MCF 10A (cell line): ENCODE measurements around the gene GNL3. TPM values are rescaled to one million over a fixed set of nuclear protein-coding genes. Genes with fewer than 3 reads are reported as not detected.

Source experiments
- BruUV-seq: library from RNA; stranded (reverse); fragments of 400-500 nt; replicated peaks from 2 replicates; lab custom pipeline; 2021; lab: Mats Ljungman, UMichigan
- CTCF ChIA-PET: fragments of 300-600 bp; sonication (Branson Sonifier 250); formaldehyde crosslinking; extraction: SDS; loops from one replicate; lab custom pipeline; 2021; ENCODE audit warnings: antibody characterized with exemption, inconsistent platforms; lab: Yijun Ruan, JAX
- POLR2A ChIA-PET: fragments of 300-600, 350-650 bp; sonication (Branson Sonifier 250); formaldehyde crosslinking; extraction: SDS; loops from one replicate; lab custom pipeline; 2020; ENCODE audit warnings: antibody characterized with exemption, inconsistent platforms; lab: Yijun Ruan, JAX
- DNase-seq: peaks from one replicate; pipeline ENCODE4 v3.0.0-alpha.2; 2018; ENCODE audit not compliant: unreplicated experiment
- H3K27ac Mint-ChIP-seq: one replicate; pipeline ENCODE4 v1.8.0; 2022; ENCODE audit warnings: mild to moderate bottlenecking, low read depth, mixed read lengths; ENCODE audit not compliant: unreplicated experiment
- H3K27me3 Mint-ChIP-seq: one replicate; pipeline ENCODE4 v1.8.0; 2022; ENCODE audit warnings: mixed read lengths; ENCODE audit not compliant: insufficient read depth, unreplicated experiment
- H3K36me3 Mint-ChIP-seq: one replicate; pipeline ENCODE4 v1.8.0; 2022; ENCODE audit warnings: mild to moderate bottlenecking, moderate library complexity, mixed read lengths; ENCODE audit not compliant: insufficient read depth, unreplicated experiment
- H3K4me1 Mint-ChIP-seq: one replicate; pipeline ENCODE4 v1.8.0; 2022; ENCODE audit warnings: mixed read lengths; ENCODE audit not compliant: insufficient read depth, unreplicated experiment
- H3K4me3 Mint-ChIP-seq: one replicate; pipeline ENCODE4 v1.8.0; 2022; ENCODE audit warnings: mild to moderate bottlenecking, moderate library complexity, mixed read lengths; ENCODE audit not compliant: unreplicated experiment
- H3K9me3 Mint-ChIP-seq: one replicate; pipeline ENCODE4 v1.8.0; 2022; ENCODE audit warnings: mixed read lengths; ENCODE audit not compliant: unreplicated experiment
- CTCF ChIP-seq: fragments of 200-600 bp; IDR thresholded peaks from one replicate; pipeline ENCODE4 v1.8.0; 2022; ENCODE audit warnings: antibody characterized with exemption, mild to moderate bottlenecking; ENCODE audit not compliant: unreplicated experiment
- intact Hi-C: fragments of 100-400 bp; cut with micrococcal nuclease; formaldehyde crosslinking; loops from 2 replicates; pipeline ENCODE4 v1.14.1; 2022
- total RNA-seq: library from RNA; stranded (reverse); gene quantifications from 2 replicates; pipeline ENCODE4 v1.2.3, GENCODE V29; 2022

GNL3 gene
- total RNA-seq, 1 experiment from 2014 or later: 200 TPM

- DNase-seq: peak; percentile 64
- peak overlapping the region; percentile 39 for H3K4me3 Mint-ChIP-seq
Measured at GRCh38 chr3:52682016-52682415, 3.8 kb upstream of the GNL3 start.

GRCh38 chr3:52683611-52684010 is 2.2 kb upstream of the GNL3 start:
- Mint-ChIP-seq H3K36me3 (peaks cover 52% of the 10 kb centered on the region), H3K27ac (peak overlapping the region; percentile 99), H3K4me1 (peaks cover 43% of the 10 kb centered on the region), H3K9me3 (no peaks in the 10 kb centered on the region), H3K4me3 (peak overlapping the region; percentile 99), H3K27me3 (no peaks in the 10 kb centered on the region)
- peak; percentile 46 for DNase-seq
- ChIA-PET CTCF (no interaction called here), POLR2A (interaction anchor here (5.5 to 7.7 kb wide), 3 partner anchors 11 to 21 kb away, joined by 75 to 104 read pairs (median 92); partner anchors contain the start of genes GLT8D1 and SPCS1)
- TF ChIP-seq CTCF: no peak
- intact Hi-C loops: loop anchor here (2.0 kb wide), 1 partner anchor 13 kb away; no protein-coding TSS in a partner anchor
- no TSS peak for BruUV-seq

More at GRCh38 chr3:52682016-52682415, 3.8 kb upstream of the GNL3 start:
- intact Hi-C loops: loop anchor here (1.0 kb wide), 2 partner anchors 46 to 210 kb away; no protein-coding TSS in a partner anchor
- BruUV-seq: no TSS peak
- H3K27ac Mint-ChIP-seq: peak overlapping the region; percentile 68
- ChIA-PET CTCF (interaction anchor here (0.7 to 1.1 kb wide), 2 partner anchors 235 to 254 kb away, joined by 3 to 4 read pairs; no protein-coding TSS in a partner anchor), POLR2A (interaction anchor here (0.5 to 7.7 kb wide), 3 partner anchors 10 to 24 kb away, joined by 3 to 104 read pairs (median 4); no protein-coding TSS in a partner anchor)
- no peaks in the 10 kb centered on the region for H3K9me3 Mint-ChIP-seq
- peaks cover 52% of the 10 kb centered on the region for H3K36me3 Mint-ChIP-seq
- H3K4me1 Mint-ChIP-seq: peaks cover 38% of the 10 kb centered on the region
- H3K27me3 Mint-ChIP-seq: no peaks in the 10 kb centered on the region
- TF ChIP-seq CTCF: peak; percentile 10

GRCh38 chr3:52684184-52684583 is 1.6 kb upstream of the GNL3 start:
- TF ChIP-seq CTCF: no peak
- H3K27me3 Mint-ChIP-seq: no peaks in the 10 kb centered on the region
- no peak for DNase-seq
- H3K4me1 Mint-ChIP-seq: peaks cover 41% of the 10 kb centered on the region
- peak overlapping the region; percentile 99 for H3K27ac Mint-ChIP-seq
- H3K4me3 Mint-ChIP-seq: peak overlapping the region; percentile 99
- ChIA-PET POLR2A (interaction anchor here (0.7 to 7.7 kb wide), 9 partner anchors 12 to 405 kb away, joined by 3 to 104 read pairs (median 5); partner anchors contain the start of genes GLT8D1, SPCS1 and UQCC5), CTCF (interaction anchor here (1.0 kb wide), 1 partner anchor 256 kb away, joined by 3 read pairs; no protein-coding TSS in a partner anchor)
- H3K36me3 Mint-ChIP-seq: peaks cover 52% of the 10 kb centered on the region
- intact Hi-C loops: loop anchor here (2.0 kb wide), 1 partner anchor 13 kb away; no protein-coding TSS in a partner anchor
- no peaks in the 10 kb centered on the region for H3K9me3 Mint-ChIP-seq
- no TSS peak for BruUV-seq

- Mint-ChIP-seq H3K9me3 (no peaks in the 10 kb centered on the region), H3K4me3 (peak overlapping the region; percentile 99), H3K36me3 (peaks cover 55% of the 10 kb centered on the region), H3K27ac (peak overlapping the region; percentile 99), H3K27me3 (no peaks in the 10 kb centered on the region), H3K4me1 (peaks cover 31% of the 10 kb centered on the region)
- intact Hi-C loops: loop anchor here (2.0 kb wide), 1 partner anchor 14 kb away; no protein-coding TSS in a partner anchor
- ChIA-PET POLR2A (interaction anchor here (0.5 to 7.7 kb wide), 14 partner anchors 12 to 1146 kb away, joined by 3 to 104 read pairs (median 4); partner anchors contain the start of genes GLT8D1, RPL29, SPCS1 and UQCC5), CTCF (interaction anchor here (0.7 to 1.0 kb wide), 2 partner anchors 17 to 257 kb away, joined by 3 read pairs; no protein-coding TSS in a partner anchor)
- DNase-seq: peak; percentile 67
- BruUV-seq: no TSS peak
- TF ChIP-seq CTCF: no peak
Measured at GRCh38 chr3:52685285-52685708, 535 bp upstream of the GNL3 start.
